SK-N-SH treated with all-trans-retinoic acid at 6 μM for 48 hours (cell line): ENCODE measurements around the gene BCL6B.

Experiments
- ATAC-seq: fragments of 200-7000 bp; cut with Tn5 transposase; 3 replicates; pipeline ENCODE4 v1.9.1; 2020; ENCODE audit warnings: mild to moderate bottlenecking, moderate library complexity
- ARNTL ChIP-seq: fragments of 450-650 bp; formaldehyde crosslinking; IDR thresholded peaks from 2 replicates; pipeline ENCODE4 v1.5.0; 2020; ENCODE audit warnings: low read depth, mild to moderate bottlenecking, moderate library complexity, borderline replicate concordance
- BACH2 ChIP-seq: fragments of 250-450 bp; sonication (Bioruptor Pico); IDR thresholded peaks from 2 replicates; pipeline ENCODE4 v1.9.0; 2021; ENCODE audit warnings: mild to moderate bottlenecking, borderline replicate concordance
- ISL1 ChIP-seq: fragments of 250-450 bp; sonication (Bioruptor Pico); IDR thresholded peaks from 2 replicates; pipeline ENCODE4 v2.1.2; 2022; ENCODE audit warnings: mild to moderate bottlenecking, moderate library complexity
- OSR1 ChIP-seq: fragments of 250-450 bp; sonication (Bioruptor Pico); IDR thresholded peaks from 2 replicates; pipeline ENCODE4 v1.8.0; 2022; ENCODE audit warnings: moderate library complexity, mild to moderate bottlenecking, inconsistent platforms
- PPARA ChIP-seq: fragments of 250-450 bp; sonication (Bioruptor Pico); IDR thresholded peaks from 2 replicates; pipeline ENCODE4 v1.5.0; 2020; ENCODE audit warnings: mild to moderate bottlenecking, borderline replicate concordance
- RARB ChIP-seq: fragments of 250-450 bp; sonication (Bioruptor Pico); IDR thresholded peaks from 2 replicates; pipeline ENCODE4 v1.8.0; 2021; ENCODE audit warnings: mild to moderate bottlenecking, moderate library complexity
- SNAI2 ChIP-seq: fragments of 250-450 bp; sonication (Bioruptor Pico); IDR thresholded peaks from 2 replicates; pipeline ENCODE4 v1.5.0; 2020; ENCODE audit warnings: mild to moderate bottlenecking, moderate library complexity
- TCF4 ChIP-seq: fragments of 250-450 bp; sonication (Bioruptor Pico); IDR thresholded peaks from 2 replicates; pipeline ENCODE4 v1.8.0; 2021; ENCODE audit warnings: mild to moderate bottlenecking, moderate library complexity, borderline replicate concordance
- TOX ChIP-seq: fragments of 250-450 bp; sonication (Bioruptor Pico); IDR thresholded peaks from 2 replicates; pipeline ENCODE4 v1.8.0; 2021; ENCODE audit warnings: mild to moderate bottlenecking, moderate library complexity, borderline replicate concordance
- ZC3H10 ChIP-seq: fragments of 250-450 bp; sonication (Bioruptor Pico); IDR thresholded peaks from 2 replicates; pipeline ENCODE4 v1.5.1; 2021; ENCODE audit warnings: mild to moderate bottlenecking, moderate library complexity
- ZFP3 ChIP-seq: fragments of 250-450 bp; sonication (Bioruptor Pico); IDR thresholded peaks from 2 replicates; pipeline ENCODE4 v1.5.0; 2020; ENCODE audit warnings: mild to moderate bottlenecking, moderate library complexity
- ZNF565 ChIP-seq: fragments of 450-650 bp; formaldehyde crosslinking; conservative IDR thresholded peaks from 2 replicates; pipeline ENCODE4 v1.5.0; 2020; ENCODE audit warnings: low read depth, mild to moderate bottlenecking, moderate library complexity
- ZNF70 ChIP-seq: fragments of 450-650 bp; formaldehyde crosslinking; IDR thresholded peaks from 2 replicates; pipeline ENCODE4 v1.5.0; 2020; ENCODE audit warnings: mild to moderate bottlenecking, moderate library complexity
- ZNF8 ChIP-seq: fragments of 450-650 bp; formaldehyde crosslinking; IDR thresholded peaks from 2 replicates; pipeline ENCODE4 v1.5.0; 2020; ENCODE audit warnings: mild to moderate bottlenecking, moderate library complexity
- TF ChIP-seq, protein P1 (sequence below): fragments of 250-450 bp; sonication (Bioruptor Pico); IDR thresholded peaks from 2 replicates; pipeline ENCODE4 v1.5.0; 2020; ENCODE audit warnings: mild to moderate bottlenecking, moderate library complexity
- TF ChIP-seq, protein P2 (sequence below): fragments of 250-450 bp; sonication (Bioruptor Pico); IDR thresholded peaks from 2 replicates; pipeline ENCODE4 v1.5.1; 2021; ENCODE audit warnings: mild to moderate bottlenecking, moderate library complexity
- TF ChIP-seq, protein P3 (sequence below): fragments of 250-450 bp; sonication (Bioruptor Pico); IDR thresholded peaks from 2 replicates; pipeline ENCODE4 v1.8.0; 2020; ENCODE audit warnings: mild to moderate bottlenecking, moderate library complexity, borderline replicate concordance
- TF ChIP-seq, protein P4 (sequence below): fragments of 250-450 bp; sonication (Bioruptor Pico); IDR thresholded peaks from 2 replicates; pipeline ENCODE4 v1.8.0; 2021; ENCODE audit warnings: low read depth, mild to moderate bottlenecking, moderate library complexity, borderline replicate concordance

Gene BCL6B

GRCh38 chr17:7002288-7003047 lies 20.4 kb upstream of the BCL6B start:
- no peak for ATAC-seq

DNA sequence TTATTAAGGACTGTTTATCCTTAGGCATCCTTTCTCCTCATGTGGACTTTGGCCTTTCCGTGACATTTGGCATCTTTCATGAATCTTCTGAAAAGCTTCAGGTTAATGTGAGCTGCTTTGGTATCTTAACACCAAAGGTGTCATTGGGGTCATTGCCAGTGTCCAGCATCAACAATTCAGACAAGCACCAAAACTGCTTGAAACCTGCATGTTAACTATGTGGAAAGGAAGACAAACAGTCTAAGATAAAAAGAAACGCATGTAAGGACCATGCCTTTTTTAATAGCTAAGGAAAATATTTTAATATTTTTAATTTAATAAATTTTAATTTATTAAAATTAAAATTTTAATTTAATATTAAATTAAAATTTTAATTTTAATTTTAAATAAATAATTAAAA lies 19.1 kb upstream of the BCL6B start:
- no peak for ATAC-seq
- TF ChIP-seq, protein P1, sequence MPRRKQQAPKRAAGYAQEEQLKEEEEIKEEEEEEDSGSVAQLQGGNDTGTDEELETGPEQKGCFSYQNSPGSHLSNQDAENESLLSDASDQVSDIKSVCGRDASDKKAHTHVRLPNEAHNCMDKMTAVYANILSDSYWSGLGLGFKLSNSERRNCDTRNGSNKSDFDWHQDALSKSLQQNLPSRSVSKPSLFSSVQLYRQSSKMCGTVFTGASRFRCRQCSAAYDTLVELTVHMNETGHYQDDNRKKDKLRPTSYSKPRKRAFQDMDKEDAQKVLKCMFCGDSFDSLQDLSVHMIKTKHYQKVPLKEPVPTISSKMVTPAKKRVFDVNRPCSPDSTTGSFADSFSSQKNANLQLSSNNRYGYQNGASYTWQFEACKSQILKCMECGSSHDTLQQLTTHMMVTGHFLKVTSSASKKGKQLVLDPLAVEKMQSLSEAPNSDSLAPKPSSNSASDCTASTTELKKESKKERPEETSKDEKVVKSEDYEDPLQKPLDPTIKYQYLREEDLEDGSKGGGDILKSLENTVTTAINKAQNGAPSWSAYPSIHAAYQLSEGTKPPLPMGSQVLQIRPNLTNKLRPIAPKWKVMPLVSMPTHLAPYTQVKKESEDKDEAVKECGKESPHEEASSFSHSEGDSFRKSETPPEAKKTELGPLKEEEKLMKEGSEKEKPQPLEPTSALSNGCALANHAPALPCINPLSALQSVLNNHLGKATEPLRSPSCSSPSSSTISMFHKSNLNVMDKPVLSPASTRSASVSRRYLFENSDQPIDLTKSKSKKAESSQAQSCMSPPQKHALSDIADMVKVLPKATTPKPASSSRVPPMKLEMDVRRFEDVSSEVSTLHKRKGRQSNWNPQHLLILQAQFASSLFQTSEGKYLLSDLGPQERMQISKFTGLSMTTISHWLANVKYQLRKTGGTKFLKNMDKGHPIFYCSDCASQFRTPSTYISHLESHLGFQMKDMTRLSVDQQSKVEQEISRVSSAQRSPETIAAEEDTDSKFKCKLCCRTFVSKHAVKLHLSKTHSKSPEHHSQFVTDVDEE (CRISPR knock-in tag), result no peak
- TF ChIP-seq ZNF70 (no peak), ZFP3 (CRISPR knock-in tag) (no peak), ARNTL (no peak), OSR1 (CRISPR knock-in tag) (no peak), ISL1 (no peak), TCF4 (no peak), ZNF8 (CRISPR knock-in tag) (no peak)
- TF ChIP-seq, protein P2, sequence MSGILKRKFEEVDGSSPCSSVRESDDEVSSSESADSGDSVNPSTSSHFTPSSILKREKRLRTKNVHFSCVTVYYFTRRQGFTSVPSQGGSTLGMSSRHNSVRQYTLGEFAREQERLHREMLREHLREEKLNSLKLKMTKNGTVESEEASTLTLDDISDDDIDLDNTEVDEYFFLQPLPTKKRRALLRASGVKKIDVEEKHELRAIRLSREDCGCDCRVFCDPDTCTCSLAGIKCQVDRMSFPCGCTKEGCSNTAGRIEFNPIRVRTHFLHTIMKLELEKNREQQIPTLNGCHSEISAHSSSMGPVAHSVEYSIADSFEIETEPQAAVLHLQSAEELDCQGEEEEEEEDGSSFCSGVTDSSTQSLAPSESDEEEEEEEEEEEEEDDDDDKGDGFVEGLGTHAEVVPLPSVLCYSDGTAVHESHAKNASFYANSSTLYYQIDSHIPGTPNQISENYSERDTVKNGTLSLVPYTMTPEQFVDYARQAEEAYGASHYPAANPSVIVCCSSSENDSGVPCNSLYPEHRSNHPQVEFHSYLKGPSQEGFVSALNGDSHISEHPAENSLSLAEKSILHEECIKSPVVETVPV, result no peak
- TF ChIP-seq, protein P3, sequence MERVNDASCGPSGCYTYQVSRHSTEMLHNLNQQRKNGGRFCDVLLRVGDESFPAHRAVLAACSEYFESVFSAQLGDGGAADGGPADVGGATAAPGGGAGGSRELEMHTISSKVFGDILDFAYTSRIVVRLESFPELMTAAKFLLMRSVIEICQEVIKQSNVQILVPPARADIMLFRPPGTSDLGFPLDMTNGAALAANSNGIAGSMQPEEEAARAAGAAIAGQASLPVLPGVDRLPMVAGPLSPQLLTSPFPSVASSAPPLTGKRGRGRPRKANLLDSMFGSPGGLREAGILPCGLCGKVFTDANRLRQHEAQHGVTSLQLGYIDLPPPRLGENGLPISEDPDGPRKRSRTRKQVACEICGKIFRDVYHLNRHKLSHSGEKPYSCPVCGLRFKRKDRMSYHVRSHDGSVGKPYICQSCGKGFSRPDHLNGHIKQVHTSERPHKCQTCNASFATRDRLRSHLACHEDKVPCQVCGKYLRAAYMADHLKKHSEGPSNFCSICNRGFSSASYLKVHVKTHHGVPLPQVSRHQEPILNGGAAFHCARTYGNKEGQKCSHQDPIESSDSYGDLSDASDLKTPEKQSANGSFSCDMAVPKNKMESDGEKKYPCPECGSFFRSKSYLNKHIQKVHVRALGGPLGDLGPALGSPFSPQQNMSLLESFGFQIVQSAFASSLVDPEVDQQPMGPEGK (CRISPR knock-in tag), result no peak

More at GRCh38 chr17:7002288-7003047, 20.4 kb upstream of the BCL6B start:
- TF ChIP-seq SNAI2 (CRISPR knock-in tag) (no peak), BACH2 (no peak), ZNF70 (no peak), RARB (CRISPR knock-in tag) (no peak), ZC3H10 (CRISPR knock-in tag) (no peak), PPARA (CRISPR knock-in tag) (no peak), TOX (no peak), ZNF565 (CRISPR knock-in tag) (no peak), OSR1 (CRISPR knock-in tag) (no peak), ZFP3 (CRISPR knock-in tag) (no peak), ISL1 (no peak), ZNF8 (CRISPR knock-in tag) (no peak)
- TF ChIP-seq, protein P4, sequence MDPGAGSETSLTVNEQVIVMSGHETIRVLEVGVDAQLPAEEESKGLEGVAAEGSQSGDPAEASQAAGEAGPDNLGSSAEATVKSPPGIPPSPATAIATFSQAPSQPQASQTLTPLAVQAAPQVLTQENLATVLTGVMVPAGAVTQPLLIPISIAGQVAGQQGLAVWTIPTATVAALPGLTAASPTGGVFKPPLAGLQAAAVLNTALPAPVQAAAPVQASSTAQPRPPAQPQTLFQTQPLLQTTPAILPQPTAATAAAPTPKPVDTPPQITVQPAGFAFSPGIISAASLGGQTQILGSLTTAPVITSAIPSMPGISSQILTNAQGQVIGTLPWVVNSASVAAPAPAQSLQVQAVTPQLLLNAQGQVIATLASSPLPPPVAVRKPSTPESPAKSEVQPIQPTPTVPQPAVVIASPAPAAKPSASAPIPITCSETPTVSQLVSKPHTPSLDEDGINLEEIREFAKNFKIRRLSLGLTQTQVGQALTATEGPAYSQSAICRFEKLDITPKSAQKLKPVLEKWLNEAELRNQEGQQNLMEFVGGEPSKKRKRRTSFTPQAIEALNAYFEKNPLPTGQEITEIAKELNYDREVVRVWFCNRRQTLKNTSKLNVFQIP (CRISPR knock-in tag), result no peak
- TF ChIP-seq, protein P1 (CRISPR knock-in tag), result no peak
